HepG2 (cell line): ENCODE measurements around the gene UBE2R2. TPM values are rescaled to one million over a fixed set of nuclear protein-coding genes. Genes with fewer than 3 reads are reported as not detected.
A peak's percentile ranks its signal among the peaks of the same experiment; 100 is the strongest.

ENCODE experiments used
- ARID5B ChIP-seq: IDR thresholded peaks from 2 replicates; pipeline ENCODE4 v1.4.0; 2020; ENCODE audit warnings: mild to moderate bottlenecking, missing genetic modification reagents
- ARNT2 ChIP-seq: sonication (generic); formaldehyde crosslinking; IDR thresholded peaks from 2 replicates; pipeline ENCODE4 v1.8.0; 2022; ENCODE audit warnings: mild to moderate bottlenecking, low read depth, missing genetic modification reagents, moderate library complexity
- ATF7 ChIP-seq, 2 experiments: fragments of 450-650 bp in 1 of 2; sonication (generic) in 1 of 2; formaldehyde crosslinking in 1 of 2; IDR thresholded peaks; 2 replicates each; pipeline versions ENCODE4 v1.4.0 to v1.6.1; 2016 to 2020; ENCODE audit warnings: antibody characterized with exemption in 1 of 2, mild to moderate bottlenecking in 1 of 2, missing genetic modification reagents in 1 of 2
- FOXK2 ChIP-seq: fragments of 450-650 bp; IDR thresholded peaks from 2 replicates; pipeline ENCODE4 v1.6.1; 2016
- GTF3A ChIP-seq: sonication (generic); formaldehyde crosslinking; conservative IDR thresholded peaks from 2 replicates; pipeline ENCODE4 v1.4.0; 2020; ENCODE audit warnings: mild to moderate bottlenecking, missing genetic modification reagents
- JUNB ChIP-seq: sonication (generic); formaldehyde crosslinking; IDR thresholded peaks from 2 replicates; pipeline ENCODE4 v1.8.0; 2022; ENCODE audit warnings: missing genetic modification reagents, mild to moderate bottlenecking, borderline replicate concordance
- KDM6A ChIP-seq: IDR thresholded peaks from 2 replicates; pipeline ENCODE4 v1.6.1; 2016; ENCODE audit warnings: low read depth
- MXD3 ChIP-seq: IDR thresholded peaks from 2 replicates; pipeline ENCODE4 v1.6.1; 2016; ENCODE audit warnings: mild to moderate bottlenecking, missing biosample characterization, missing genetic modification reagents
- RARA ChIP-seq: IDR thresholded peaks from 2 replicates; pipeline ENCODE4 v1.6.1; 2016; ENCODE audit warnings: missing genetic modification reagents, missing compliant biosample characterization
- ZFAT ChIP-seq: sonication (generic); formaldehyde crosslinking; conservative IDR thresholded peaks from 2 replicates; pipeline ENCODE4 v1.8.1; 2023; ENCODE audit warnings: missing genetic modification reagents, inconsistent platforms
- ZFP91 ChIP-seq: sonication (generic); formaldehyde crosslinking; IDR thresholded peaks from 2 replicates; pipeline ENCODE4 v1.9.0; 2022; ENCODE audit warnings: missing genetic modification reagents, mild to moderate bottlenecking, borderline replicate concordance
- ZNF350 ChIP-seq: sonication (generic); formaldehyde crosslinking; IDR thresholded peaks from 2 replicates; pipeline ENCODE4 v1.4.0; 2020; ENCODE audit warnings: mild to moderate bottlenecking, low read depth, missing genetic modification reagents, borderline replicate concordance
- polyA plus RNA-seq, 8 experiments: library from polyadenylated mRNA; depleted of rRNA in 3 of 8; stranded (reverse) in 7 of 8; unstranded in 1 of 8; fragments of >200 nt; fragmentation: Illumina TruSeq in 4 of 8; extraction: Trizol in 4 of 8; gene quantifications; 2 replicates each; pipeline versions ENCODE4 v1.2.1 to v1.2.3, GENCODE V29; 2011 to 2016; ENCODE audit warnings: low read depth in 4 of 8, missing spikeins in 1 of 8, mixed read lengths in 1 of 8; ENCODE audit not compliant: insufficient read depth in 1 of 8
- total RNA-seq, 5 experiments: library from RNA; depleted of rRNA; stranded (reverse); fragments of >200 nt; fragmentation: Illumina TruSeq; extraction: Trizol; gene quantifications; 2 replicates each; pipeline ENCODE4 v1.2.3, GENCODE V29; 2016; ENCODE audit warnings: low read depth in 1 of 5
- TF ChIP-seq, protein P1 (sequence below): sonication (generic); formaldehyde crosslinking; IDR thresholded peaks from 2 replicates; pipeline ENCODE4 v1.4.0; 2020; ENCODE audit warnings: mild to moderate bottlenecking, missing genetic modification reagents, borderline replicate concordance
- TF ChIP-seq, protein P2 (sequence below): sonication (generic); formaldehyde crosslinking; IDR thresholded peaks from 2 replicates; pipeline ENCODE4 v1.5.0; 2020; ENCODE audit warnings: mild to moderate bottlenecking, missing genetic modification reagents

The UBE2R2 gene
- total and polyA plus RNA-seq, 2 of the 13 experiments (the other 11 are each of a cell fraction or from before 2014, with no cell fraction given): 14.8 to 20.9 TPM

DNA sequence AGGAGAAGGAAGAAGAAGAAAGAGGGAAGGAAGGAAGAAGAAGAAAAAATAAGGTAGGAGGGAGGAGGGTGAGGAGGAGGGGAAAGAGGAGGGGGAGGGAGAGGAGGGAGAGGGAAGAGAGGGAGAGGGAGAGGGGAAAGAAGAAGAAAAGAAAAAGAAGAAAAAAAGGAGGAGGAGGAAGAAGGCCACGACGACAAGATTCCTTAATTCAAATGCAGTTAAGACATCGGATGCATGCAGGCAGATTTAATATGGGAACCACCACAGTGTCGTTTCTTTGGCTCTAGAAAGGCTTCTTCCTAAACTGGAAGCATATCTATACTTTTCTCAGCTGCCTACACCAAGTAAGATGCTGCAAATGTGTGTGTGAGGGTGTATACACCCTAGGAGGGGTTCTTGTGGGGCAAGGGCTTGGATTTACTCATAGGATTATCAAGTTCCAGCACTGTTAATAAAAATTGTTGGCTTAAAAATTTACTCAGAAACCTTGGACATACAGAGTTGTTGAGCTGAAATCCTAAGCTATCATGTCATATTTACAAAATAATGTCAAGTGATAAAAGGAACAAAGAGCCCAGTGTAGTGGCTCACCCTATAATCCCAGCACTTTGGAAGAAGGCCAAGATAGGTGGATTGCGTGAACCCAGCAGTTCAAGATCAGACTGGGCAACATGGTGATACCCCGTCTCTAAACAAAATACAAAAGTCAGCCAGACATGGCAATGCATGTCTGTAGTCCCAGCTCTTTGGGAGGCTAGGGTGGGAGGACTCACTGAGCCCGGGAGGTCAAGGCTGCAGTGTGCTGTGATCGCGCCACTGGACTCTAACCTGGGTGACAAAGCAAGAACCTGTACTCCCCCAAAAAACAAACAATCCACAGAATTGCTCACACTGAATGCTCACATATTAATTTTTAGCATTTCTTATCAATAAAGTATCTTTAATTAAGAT, 123.2 kb downstream of the UBE2R2 start (continued):
- TF ChIP-seq ARID5B (peak; percentile 95), MXD3 (no peak), ATF7 (IDR thresholded peaks at IDR 0.05) (no peak), ATF7 (CRISPR knock-in tag; IDR thresholded peaks at IDR 0.05) (peak; percentile 38; the same call in 1 of the 2 replicates), KDM6A (CRISPR knock-in tag) (peak; percentile 70), ZFP91 (CRISPR knock-in tag) (peak; percentile 71), RARA (CRISPR knock-in tag) (peak; percentile 97), FOXK2 (peak; percentile 85), JUNB (CRISPR knock-in tag) (peak; percentile 14; the same call in 1 of the 2 replicates), ARNT2 (CRISPR knock-in tag) (0 out of 2 replicates have a peak, but pooled peaks have one; percentile 37), ZNF350 (CRISPR knock-in tag) (peak; percentile 70), ZFAT (no peak), GTF3A (CRISPR knock-in tag) (no peak)
- TF ChIP-seq, protein P1, sequence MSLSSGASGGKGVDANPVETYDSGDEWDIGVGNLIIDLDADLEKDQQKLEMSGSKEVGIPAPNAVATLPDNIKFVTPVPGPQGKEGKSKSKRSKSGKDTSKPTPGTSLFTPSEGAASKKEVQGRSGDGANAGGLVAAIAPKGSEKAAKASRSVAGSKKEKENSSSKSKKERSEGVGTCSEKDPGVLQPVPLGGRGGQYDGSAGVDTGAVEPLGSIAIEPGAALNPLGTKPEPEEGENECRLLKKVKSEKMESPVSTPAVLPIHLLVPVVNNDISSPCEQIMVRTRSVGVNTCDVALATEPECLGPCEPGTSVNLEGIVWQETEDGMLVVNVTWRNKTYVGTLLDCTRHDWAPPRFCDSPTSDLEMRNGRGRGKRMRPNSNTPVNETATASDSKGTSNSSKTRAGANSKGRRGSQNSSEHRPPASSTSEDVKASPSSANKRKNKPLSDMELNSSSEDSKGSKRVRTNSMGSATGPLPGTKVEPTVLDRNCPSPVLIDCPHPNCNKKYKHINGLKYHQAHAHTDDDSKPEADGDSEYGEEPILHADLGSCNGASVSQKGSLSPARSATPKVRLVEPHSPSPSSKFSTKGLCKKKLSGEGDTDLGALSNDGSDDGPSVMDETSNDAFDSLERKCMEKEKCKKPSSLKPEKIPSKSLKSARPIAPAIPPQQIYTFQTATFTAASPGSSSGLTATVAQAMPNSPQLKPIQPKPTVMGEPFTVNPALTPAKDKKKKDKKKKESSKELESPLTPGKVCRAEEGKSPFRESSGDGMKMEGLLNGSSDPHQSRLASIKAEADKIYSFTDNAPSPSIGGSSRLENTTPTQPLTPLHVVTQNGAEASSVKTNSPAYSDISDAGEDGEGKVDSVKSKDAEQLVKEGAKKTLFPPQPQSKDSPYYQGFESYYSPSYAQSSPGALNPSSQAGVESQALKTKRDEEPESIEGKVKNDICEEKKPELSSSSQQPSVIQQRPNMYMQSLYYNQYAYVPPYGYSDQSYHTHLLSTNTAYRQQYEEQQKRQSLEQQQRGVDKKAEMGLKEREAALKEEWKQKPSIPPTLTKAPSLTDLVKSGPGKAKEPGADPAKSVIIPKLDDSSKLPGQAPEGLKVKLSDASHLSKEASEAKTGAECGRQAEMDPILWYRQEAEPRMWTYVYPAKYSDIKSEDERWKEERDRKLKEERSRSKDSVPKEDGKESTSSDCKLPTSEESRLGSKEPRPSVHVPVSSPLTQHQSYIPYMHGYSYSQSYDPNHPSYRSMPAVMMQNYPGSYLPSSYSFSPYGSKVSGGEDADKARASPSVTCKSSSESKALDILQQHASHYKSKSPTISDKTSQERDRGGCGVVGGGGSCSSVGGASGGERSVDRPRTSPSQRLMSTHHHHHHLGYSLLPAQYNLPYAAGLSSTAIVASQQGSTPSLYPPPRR (CRISPR knock-in tag): peak; percentile 91
- TF ChIP-seq, protein P2, sequence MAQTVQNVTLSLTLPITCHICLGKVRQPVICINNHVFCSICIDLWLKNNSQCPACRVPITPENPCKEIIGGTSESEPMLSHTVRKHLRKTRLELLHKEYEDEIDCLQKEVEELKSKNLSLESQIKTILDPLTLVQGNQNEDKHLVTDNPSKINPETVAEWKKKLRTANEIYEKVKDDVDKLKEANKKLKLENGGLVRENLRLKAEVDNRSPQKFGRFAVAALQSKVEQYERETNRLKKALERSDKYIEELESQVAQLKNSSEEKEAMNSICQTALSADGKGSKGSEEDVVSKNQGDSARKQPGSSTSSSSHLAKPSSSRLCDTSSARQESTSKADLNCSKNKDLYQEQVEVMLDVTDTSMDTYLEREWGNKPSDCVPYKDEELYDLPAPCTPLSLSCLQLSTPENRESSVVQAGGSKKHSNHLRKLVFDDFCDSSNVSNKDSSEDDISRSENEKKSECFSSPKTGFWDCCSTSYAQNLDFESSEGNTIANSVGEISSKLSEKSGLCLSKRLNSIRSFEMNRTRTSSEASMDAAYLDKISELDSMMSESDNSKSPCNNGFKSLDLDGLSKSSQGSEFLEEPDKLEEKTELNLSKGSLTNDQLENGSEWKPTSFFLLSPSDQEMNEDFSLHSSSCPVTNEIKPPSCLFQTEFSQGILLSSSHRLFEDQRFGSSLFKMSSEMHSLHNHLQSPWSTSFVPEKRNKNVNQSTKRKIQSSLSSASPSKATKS (CRISPR knock-in tag): peak; percentile 94; the same call in 1 of the 2 replicates
